Measurements from ENCODE around the gene SIX1. TPM values are rescaled to one million over a fixed set of nuclear protein-coding genes. Genes with fewer than 3 reads are reported as not detected.
A peak's percentile ranks its signal among the peaks of the same experiment; 100 is the strongest.

The SIX1 gene
- total and polyA plus RNA-seq, 2 experiments from 2014 or later = 0.12 to 0.46 TPM

DNA sequence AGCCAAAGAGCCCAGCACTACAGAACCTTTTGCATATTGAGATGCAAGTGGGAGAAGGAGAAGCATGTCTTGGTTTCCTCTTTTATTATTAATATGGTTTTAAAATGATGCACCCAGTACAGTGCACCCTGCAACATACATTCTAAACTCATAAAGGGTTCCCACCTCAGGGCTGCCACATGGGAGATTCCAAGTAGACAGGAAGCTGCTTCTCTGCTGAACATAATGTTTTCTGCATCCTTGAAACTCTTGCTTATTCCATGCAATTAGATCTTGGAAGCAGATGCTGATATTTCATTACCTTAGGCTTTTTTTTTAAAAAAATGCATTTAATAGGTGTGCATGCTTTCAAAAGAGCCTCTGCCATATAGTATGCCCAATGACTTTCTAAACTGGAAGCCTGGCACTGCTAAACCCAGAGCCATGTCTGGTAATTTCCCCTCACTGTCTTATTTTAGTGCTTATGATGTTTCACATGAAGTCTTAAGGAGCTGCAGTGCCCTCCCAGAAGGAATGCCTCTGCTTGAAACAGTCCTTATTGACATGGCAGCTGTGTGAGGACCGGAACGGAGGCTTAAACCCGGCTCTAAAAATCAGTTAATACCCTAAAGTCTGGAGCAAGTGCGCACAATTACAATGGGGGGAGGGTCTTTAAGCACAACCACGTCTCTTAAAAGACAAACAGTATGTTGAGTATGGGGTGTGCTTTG is 2.0 kb upstream of the SIX1 start:
- TF ChIP-seq, protein P1, sequence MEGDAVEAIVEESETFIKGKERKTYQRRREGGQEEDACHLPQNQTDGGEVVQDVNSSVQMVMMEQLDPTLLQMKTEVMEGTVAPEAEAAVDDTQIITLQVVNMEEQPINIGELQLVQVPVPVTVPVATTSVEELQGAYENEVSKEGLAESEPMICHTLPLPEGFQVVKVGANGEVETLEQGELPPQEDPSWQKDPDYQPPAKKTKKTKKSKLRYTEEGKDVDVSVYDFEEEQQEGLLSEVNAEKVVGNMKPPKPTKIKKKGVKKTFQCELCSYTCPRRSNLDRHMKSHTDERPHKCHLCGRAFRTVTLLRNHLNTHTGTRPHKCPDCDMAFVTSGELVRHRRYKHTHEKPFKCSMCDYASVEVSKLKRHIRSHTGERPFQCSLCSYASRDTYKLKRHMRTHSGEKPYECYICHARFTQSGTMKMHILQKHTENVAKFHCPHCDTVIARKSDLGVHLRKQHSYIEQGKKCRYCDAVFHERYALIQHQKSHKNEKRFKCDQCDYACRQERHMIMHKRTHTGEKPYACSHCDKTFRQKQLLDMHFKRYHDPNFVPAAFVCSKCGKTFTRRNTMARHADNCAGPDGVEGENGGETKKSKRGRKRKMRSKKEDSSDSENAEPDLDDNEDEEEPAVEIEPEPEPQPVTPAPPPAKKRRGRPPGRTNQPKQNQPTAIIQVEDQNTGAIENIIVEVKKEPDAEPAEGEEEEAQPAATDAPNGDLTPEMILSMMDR (IDR thresholded peaks at IDR 0.05; ENCODE audit: low read depth, low read length) = no peak
- Histone ChIP-seq H3K27ac (no peak overlapping the region), H3K4me1 (ENCODE audit: low read depth) (peaks cover 21% of the 10 kb centered on the region), H3K36me3 (no peaks in the 10 kb centered on the region), H3K9me3 (ENCODE audit: low read depth) (no peaks in the 10 kb centered on the region), H3K4me3 (no peak overlapping the region), H3K27me3 (peaks cover 100% of the 10 kb centered on the region)
- DNase-seq (ENCODE audit: low read depth in 1 of 2, low spot score in 1 of 2) = no peak

DNA sequence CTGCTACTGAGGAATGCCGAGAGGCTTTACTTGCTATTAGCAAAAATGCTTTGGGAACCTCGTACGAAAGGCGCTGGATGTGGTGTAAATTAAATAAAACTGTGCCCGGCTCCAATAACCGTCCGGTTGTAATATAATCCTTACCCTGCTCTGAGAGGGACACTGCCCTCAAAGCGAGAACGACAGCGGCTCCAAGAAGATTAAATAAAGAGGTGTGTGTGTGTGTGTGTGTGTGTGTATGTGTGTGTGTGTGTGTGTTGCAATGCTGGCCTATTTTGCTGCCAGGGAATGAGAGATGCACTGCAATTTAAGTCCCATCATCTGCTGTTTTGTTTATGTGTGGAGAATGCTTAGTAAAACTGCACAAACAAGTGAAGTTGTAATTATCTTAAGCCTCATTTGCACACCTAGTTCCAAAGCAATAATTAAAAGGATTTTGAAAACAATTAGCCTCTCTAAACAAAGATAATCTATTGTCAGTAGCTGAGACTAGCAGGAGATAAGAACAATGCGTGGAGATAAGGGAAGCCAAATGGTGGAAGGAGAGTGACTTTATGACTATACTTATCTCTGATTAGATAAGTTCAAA is 1.2 kb upstream of the SIX1 start:
- no peak for DNase-seq (ENCODE audit: low read depth in 1 of 2, low spot score in 1 of 2)

DNA sequence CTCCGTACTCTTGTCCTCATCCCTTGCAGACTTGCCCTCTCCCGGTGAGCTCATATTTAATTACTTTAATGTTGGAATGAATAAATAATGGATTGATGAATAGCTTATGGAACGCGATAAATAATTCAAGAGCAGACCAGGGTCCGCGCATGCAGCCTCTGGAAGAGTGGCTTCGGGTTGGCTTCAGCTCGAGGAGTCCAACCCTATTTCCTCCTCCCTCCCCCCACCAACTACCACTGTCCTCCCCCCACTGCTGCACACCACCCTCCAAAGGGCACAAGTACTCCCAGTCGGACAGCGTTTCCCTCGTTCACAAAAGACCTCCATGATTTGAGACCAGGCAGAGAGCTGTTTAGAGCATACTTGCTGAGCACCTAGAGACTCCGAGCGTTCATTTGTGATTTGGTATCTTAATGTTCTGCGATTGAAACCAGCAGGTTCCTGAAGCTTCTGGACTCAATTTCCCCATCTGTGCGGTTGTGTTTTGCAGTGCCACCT is 647 bp upstream of the SIX1 start:
- H3K4me1 ChIP-seq (ENCODE audit: low read depth) = peaks cover 21% of the 10 kb centered on the region
- TF ChIP-seq, protein P1 (IDR thresholded peaks at IDR 0.05; ENCODE audit: low read depth, low read length) = no peak
- H3K36me3 ChIP-seq = no peaks in the 10 kb centered on the region
- H3K4me3 ChIP-seq = peak overlapping the region; percentile 44
- H3K9me3 ChIP-seq (ENCODE audit: low read depth) = no peaks in the 10 kb centered on the region
- peaks cover 100% of the 10 kb centered on the region for H3K27me3 ChIP-seq
- no peak for DNase-seq (ENCODE audit: low read depth in 1 of 2, low spot score in 1 of 2)
- H3K27ac ChIP-seq = no peak overlapping the region

More for the DNA sequence above, 1.2 kb upstream of the SIX1 start:
- H3K9me3 ChIP-seq (ENCODE audit: low read depth) = no peaks in the 10 kb centered on the region
- H3K4me3 ChIP-seq = peak overlapping the region; percentile 44
- TF ChIP-seq, protein P1 (IDR thresholded peaks at IDR 0.05; ENCODE audit: low read depth, low read length) = no peak
- H3K27ac ChIP-seq = no peak overlapping the region
- H3K36me3 ChIP-seq = no peaks in the 10 kb centered on the region
- peaks cover 21% of the 10 kb centered on the region for H3K4me1 ChIP-seq (ENCODE audit: low read depth)
- peaks cover 100% of the 10 kb centered on the region for H3K27me3 ChIP-seq

DNA sequence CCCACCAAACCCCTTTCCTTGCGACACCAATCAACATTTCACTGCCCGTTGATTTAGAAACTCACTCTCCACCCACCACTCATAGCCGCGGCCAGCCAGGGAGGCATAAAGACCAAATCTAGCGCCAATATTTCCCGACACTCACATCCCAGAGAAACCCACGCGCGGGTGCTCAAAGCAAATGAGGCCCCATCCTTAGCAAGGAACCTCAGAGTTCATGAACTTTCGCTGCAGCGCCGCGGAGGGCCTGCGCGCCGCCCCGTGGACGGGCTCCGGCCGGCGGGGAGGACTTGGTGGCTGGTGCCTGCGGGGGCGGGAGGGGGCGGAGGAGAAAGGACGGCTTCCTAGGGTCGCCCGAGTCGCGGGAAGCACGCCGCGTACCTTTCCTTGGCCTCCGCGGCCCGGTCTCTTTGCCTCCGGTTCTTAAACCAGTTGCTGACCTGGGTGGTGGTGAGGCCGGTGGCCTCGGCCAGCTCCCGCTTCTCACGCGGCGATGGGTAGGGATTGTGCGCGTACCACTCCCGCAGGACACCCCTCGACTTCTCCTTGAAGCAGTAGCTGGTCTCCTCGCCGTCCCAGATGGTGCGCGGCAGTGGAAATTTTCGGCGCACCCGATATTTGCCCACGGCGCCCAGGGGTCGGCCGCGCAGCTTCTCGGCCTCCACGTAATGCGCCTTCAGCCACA is 886 bp downstream of the SIX1 start:
- Histone ChIP-seq H3K27me3 (peaks cover 100% of the 10 kb centered on the region), H3K4me1 (ENCODE audit: low read depth) (peaks cover 20% of the 10 kb centered on the region), H3K36me3 (no peaks in the 10 kb centered on the region), H3K27ac (no peak overlapping the region), H3K9me3 (ENCODE audit: low read depth) (no peaks in the 10 kb centered on the region), H3K4me3 (peak overlapping the region; percentile 44)
- peak in 1 of 2 donors; percentile 27 for DNase-seq (ENCODE audit: low read depth in 1 of 2, low spot score in 1 of 2)
- TF ChIP-seq, protein P1 (IDR thresholded peaks at IDR 0.05; ENCODE audit: low read depth, low read length) = no peak

DNA sequence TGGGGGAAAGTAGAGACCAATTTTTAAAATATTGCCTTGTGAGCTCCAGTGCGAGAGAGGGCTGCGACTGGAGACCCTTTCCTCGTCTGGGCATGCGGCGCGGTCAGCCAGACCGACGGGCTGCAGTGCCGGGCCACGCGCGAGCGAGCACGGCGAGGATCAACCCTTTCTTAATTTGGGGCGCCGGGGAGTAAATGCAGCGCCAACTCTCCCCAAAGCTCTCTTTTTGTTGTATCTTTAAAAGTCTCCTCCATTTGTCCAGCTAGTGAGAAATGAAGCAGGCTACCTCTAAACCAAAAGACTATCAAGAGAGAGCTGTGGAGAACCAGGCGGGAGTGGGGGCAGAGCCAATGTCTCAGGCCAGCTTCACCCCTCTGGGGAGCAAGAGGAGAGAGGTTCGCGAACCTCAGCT is 1.4 kb downstream of the SIX1 start:
- Histone ChIP-seq H3K27me3 (peaks cover 100% of the 10 kb centered on the region), H3K4me1 (ENCODE audit: low read depth) (peaks cover 15% of the 10 kb centered on the region), H3K27ac (no peak overlapping the region), H3K36me3 (no peaks in the 10 kb centered on the region), H3K4me3 (peak overlapping the region; percentile 13), H3K9me3 (ENCODE audit: low read depth) (no peaks in the 10 kb centered on the region)
- TF ChIP-seq, protein P1 (IDR thresholded peaks at IDR 0.05; ENCODE audit: low read depth, low read length) = no peak
- no peak for DNase-seq (ENCODE audit: low read depth in 1 of 2, low spot score in 1 of 2)

All from cardiac muscle cell (in vitro differentiated cells and primary cell).